ENCODE results near the gene DAPK1.

DAPK1 gene

DNA sequence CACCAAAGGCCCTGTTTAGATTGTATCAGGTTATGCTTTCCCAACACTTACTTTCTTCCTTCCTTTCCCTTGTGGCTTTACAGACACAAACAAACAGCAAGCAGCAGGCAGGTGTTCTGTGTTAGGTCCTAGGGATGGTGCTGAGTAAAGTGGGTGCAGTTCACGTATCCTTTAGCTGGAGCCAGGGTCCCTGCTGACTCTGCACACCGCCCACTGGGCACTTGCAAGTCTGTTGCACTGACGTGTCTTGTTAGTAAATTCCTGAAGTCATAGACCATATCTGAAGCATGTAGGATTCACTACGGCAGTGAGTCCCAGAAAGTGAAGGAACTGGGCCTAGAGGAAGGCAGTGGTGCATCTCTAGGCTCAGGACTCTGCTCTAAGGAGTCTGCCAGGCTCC is 96.5 kb downstream of the DAPK1 start:
- no peak for DNase-seq (ENCODE audit: low read depth)

DNA sequence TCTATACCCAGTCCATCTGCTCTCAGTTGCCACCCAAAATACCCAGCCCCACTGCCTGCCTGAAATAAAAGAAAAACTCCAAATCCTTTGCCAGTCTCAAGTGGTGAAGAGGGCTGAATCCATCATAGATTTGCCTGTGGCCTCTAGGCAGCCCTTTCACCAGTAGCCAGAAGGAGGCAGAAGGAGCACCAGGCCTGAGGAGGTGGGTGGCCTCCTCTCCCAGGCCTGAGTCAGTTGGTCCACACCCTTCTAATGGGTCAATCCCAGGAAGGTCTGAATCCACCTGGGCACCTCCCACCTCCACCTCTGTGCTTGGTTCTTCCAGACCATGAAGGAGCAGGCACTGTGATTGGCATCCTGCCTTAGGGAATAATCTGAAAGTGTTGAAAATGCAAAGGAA is 97.0 kb downstream of the DAPK1 start:
- no peak for DNase-seq (ENCODE audit: low read depth)

DNA sequence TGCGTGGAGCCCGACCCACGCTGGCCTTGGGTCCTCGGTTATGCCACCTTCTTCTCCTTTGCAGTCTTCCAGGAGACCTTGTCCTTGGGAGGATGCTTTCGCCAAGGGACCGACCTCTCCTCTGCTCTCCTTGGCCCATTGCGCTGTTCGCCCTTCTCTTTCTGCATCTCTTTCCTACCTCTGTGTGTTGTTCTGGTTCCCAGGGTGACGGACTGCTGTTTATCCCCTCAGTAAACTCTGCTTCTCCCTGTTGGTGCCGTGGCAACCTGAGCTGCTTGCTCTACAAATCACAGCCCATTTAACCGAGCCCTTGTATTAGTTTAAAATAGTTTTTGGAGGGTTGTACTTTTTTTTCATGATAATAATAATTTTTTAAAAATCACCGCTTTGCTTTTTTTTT is 97.9 kb downstream of the DAPK1 start:
- DNase-seq (ENCODE audit: low read depth) = no peak

DNA sequence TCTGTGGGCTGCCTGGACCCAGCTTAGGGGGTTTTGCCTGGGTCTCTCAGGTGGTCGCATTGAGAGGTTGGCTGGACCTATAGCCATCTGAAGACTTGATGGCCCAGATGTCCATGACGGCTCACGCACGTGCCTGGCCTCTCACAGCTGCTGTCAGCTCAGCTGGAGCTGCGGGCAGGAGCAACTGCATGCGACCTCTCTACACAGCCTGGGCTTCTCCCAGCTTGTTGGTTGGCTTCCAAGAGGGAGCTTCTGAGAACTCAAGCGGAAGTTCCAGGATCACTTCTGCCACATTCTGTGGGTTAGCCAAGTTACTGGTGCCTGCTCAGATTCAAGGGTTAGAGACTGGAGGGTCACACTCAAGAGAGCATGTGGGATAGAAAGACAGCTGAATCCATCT is 99.2 kb downstream of the DAPK1 start:
- no peak for DNase-seq (ENCODE audit: low read depth)

DNA sequence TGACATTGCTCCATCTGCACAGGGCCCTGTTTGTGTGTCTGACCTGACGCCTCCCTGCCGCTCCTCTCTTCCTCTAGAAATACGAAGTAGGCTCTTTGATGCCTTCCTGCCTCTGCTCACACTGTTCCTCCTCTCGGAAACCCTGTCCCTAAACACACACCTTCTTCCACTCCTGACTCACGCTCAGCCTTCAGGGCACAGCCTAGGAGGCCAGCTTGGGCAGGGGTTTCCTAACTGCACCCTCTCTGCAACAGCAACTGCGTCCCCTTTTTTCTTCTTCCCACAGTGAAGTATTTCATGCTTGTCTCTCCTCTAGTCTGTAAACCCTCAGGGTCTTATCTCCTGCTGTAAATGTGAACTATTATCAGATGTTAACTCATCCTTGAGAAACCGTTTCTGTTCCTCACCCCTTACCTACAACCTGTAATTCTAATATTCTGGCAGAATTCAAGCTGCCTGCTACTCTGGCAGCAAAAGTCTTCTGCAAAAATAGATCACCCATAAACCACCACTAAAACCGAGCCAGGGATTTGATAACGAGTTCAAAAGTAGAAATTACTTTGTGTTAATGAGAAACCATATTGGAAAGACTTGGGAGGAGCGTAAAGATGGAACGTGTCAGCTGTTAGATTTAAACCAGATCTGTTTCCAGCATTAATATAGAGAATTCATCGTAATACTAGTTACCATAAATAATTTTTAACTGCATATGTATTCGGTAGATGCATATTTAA is 100.2 kb downstream of the DAPK1 start:
- no peak for DNase-seq (ENCODE audit: low read depth)

DNA sequence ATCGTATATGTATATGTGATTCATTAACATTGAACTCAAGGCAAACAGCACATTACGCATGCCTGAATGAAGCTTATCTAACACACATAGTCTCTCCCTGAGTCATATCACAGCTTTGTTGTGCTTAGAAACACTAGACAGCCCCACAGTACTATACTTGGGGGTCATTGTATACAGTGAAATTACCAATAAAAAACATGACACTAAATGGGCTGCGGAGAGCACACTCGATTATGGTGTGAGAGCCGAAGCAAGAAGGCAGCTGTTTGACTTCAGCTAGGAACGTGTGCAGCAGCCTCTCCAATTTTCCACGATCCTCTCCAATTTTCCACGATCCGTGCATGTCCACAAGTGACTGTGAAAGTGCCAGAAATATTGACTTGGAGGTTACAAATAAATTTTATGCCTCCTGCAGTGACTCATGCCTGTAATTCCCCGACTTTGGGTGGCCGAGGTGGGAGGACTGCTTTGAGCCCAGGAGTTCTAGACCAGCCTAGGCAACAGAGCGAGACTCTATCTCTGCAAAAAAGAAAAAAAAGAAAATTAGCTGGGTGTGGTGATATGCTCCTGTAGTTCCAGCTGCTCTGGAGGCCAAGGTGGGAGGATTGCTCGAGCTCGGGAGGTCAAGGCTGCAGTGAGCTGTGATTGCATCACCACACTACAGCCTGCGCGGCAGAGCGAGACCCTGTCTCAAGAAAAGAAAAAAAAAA is 102.4 kb downstream of the DAPK1 start:
- DNase-seq (ENCODE audit: low read depth) = peak; percentile 25

DNA sequence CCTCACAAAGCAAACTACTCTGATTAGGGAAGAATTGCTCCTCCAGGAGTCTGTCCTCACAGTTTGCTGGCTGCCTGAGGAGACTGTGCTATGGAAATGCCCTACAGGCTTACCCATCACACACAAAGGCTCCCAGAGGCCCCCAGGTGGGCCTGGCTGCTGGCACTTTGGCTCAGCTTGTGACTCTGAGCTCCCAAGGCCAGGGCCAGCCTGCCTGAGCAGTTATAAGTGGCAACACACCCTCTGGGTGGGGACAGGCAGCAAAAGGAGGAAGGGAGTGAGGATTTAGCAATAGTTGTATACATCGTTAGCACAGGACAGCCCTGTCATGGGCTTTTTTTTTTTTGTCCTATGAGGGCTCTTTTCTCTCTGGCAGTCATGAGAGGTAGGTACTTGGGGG is 103.5 kb downstream of the DAPK1 start:
- DNase-seq (ENCODE audit: low read depth) = no peak

DNA sequence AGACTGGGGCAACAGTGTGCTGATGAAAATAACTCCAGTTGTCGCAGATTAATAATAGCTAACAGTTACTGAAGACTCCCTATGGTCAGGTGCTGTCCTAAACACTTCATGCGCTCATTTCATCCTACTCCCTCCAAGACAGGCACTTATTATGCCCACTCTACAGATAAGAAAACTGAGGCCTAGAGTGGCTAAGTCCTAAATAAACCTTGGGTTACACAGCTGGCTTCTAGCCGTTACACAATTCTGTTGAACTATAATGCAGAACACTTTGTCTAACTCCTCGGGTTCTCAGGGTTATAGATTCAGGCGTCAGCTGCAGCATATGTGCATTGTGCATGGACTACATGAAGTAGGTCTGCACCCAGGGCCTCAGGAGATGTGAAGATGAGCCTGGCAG is 103.9 kb downstream of the DAPK1 start:
- no peak for DNase-seq (ENCODE audit: low read depth)

DNA sequence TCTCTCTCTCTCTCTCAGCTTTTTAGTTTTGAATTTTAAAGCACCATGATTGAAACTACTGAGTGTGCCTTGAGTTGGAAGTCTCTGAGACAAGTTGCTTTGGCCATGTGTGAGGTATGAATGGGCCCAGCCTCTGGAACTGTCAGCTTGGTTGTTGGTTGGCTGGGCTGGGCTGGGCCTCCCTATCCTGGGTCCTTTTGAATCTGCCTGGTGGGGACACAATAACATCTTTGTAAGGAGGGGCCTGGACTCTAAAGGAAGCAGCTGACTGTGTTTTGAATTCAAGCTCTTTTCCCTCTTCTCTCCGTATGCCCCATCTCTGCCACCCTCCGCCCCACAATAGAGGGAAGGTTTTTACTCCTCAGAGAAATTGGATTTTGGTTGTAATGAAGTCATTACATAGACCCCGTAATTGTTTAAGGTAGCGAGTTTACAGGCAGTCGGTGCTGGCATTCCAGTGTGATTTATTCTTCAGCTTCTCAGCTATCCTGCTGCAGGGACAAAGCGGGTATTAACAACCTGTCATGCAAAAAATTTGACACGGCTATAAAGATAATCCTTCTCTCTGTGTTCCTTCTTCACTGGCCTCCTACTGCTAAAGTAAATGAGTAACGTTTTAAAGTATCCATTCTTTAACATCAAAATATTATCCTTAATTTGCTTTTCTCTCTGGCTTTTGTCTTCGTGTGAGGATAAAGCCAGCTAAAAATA is 105.4 kb downstream of the DAPK1 start:
- DNase-seq (ENCODE audit: low read depth) = no peak

DNA sequence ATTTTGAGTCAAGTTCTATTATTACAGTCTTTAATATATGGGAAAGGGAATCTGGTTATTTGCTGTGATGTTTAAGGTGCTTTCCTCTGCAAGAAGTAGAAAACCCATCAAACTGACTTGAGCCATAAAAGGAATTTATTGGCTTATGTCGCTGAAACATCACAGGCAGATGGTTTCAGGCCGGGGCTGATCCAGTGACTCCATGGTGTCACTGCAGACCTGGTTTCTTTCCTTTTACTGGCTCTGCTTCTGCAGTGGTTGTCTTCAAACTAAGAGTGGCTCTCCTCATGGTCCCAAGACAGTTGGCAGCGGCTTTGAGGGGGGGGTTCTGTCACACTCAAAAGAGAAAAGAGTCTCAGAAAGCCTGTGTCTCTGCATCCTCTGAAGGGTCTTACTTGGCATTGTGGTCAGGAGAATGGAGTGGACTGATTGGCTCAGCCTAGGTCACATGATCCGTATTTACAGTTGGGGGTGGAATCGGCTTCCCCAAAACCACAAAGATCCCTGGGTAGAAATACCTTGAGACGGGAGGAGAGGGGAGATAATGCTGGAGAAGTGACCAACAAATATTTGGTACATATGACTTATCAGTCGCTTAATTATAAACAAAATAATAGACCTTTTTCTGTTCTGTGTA is 106.3 kb downstream of the DAPK1 start:
- DNase-seq (ENCODE audit: low read depth) = no peak

DNA sequence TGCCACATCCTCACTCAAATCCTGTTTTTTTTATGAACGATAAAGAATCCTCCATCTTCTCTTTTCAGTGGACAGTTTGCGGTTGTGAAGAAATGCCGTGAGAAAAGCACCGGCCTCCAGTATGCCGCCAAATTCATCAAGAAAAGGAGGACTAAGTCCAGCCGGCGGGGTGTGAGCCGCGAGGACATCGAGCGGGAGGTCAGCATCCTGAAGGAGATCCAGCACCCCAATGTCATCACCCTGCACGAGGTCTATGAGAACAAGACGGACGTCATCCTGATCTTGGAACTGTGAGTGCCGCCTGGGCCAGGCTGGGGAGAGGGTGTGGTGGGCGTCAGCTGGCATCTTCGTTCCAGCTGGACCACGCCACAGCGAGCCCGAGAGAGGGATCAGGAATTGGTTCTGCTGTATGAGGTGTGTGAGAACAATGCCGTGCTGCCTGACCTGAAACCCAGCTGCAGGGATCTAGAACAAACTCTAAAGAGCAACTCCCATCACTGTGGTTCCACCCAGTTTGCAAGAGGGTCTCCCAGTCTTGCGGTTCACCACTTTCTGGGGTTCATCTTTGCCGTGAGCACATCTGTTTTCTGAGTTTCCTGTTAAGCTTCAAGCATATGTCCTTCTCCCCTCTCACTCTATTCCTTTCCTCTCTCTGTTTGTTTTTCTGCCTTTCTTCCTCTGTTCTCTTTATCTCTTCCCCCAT is 107.4 kb downstream of the DAPK1 start:
- DNase-seq (ENCODE audit: low read depth) = no peak

DNA sequence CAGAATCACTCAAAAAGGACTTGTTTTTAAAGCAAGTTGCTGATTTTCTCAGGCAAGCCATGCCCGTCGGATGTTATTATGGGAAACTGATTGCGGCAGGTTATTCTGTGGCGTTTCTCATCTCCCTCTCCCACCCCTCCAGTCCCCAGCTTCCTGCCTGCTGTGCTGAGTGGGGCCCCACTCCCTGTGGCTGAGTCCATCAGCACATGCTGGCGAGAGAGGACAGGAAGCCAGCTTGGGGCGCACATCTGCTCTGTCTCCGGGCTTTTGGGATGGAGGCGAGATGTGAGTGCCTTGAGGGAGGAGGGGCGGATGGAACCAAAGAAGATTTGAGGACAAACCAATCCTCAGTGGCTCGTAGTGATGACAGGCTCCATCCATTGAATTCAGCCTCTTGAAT is 108.0 kb downstream of the DAPK1 start:
- no peak for DNase-seq (ENCODE audit: low read depth)

DNA sequence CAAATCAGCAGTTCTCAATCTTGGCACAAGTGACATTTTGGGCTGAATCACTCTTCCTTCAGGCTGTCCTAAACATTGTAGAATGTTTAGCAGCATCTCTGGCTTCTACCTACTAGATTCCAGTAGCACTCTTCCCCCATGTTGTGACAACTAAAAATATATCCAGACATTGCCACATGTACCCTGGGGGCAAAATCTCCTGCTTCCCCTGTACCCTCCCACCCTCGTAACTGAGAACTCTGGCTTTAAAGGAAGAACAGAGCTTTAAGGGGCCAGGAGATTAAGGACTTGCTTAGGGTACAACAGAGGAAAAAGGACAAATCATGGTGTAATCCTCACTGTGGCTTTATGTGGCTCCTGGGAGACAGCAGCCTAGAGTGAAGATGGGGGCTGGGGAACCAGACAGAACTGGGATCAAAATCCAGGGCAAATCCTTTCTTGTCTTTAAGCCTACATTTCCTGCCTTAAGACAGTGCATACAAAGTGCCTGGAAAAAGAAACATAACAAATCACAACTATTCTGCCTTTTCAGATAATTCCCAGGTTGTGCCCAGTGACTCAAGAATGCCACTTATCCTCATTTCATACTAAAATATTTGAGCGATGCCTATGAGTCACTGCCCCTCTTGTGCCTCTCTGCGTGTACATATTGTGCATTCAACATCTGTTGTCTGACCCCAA is 109.3 kb downstream of the DAPK1 start:
- peak; percentile 33 for DNase-seq (ENCODE audit: low read depth)

DNA sequence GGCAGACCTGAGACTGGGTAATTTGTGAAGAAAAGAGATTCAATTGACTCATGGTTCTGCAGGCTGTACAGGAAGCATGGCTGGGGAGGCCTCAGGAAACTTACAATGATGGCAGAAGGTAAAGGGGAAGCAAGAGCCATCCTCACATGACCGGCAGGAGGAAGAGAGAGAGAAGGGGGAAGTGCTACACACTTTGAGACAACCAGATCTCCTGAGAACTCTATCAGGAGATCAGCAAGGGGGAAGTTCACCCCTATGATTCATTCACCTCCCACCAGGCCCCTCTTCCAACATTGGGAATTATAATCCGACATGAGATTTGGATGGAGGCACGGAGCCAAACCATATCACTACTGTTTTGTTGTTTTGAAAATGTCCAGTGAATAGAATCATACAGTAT is 110.2 kb downstream of the DAPK1 start:
- DNase-seq (ENCODE audit: low read depth) = no peak

DNA sequence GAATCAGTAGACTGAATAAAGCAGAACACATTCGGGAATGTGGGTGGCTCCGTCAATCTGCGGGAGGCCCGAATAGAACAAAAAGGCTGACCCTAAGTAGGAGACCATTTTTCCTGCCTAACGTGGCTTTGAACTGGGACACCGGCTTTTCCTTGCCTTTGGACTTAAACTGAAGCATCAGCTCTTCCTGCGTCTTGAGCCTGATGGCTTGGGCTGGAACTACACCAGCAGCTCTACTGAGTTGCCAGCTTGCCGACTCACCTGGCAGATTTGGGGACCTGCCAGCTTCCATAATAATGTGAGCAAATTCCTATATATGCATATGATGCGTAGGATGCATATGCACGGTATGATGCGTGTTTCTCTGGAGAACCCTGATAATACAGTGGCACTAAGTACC is 111.3 kb downstream of the DAPK1 start:
- no peak for DNase-seq (ENCODE audit: low read depth)

DNA sequence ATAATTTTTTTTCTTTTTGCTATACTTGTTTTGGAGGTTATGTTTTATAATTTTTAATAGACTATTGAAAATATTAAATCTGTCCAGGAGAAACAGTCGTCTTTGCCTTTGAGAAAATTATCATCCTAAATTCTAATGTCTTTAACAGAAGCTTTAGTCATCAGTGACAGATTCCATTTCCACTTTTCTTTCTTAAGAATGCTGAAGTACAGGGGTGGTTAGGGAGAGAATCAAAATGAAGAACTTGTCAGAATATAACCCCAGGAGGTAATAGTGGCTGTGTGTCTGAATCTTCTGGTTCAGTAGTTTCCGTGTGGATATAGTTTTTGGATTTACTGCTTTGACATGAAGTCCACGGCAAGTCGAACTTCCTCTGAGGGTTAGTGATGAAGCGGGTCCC is 111.8 kb downstream of the DAPK1 start:
- DNase-seq (ENCODE audit: low read depth) = no peak

DNA sequence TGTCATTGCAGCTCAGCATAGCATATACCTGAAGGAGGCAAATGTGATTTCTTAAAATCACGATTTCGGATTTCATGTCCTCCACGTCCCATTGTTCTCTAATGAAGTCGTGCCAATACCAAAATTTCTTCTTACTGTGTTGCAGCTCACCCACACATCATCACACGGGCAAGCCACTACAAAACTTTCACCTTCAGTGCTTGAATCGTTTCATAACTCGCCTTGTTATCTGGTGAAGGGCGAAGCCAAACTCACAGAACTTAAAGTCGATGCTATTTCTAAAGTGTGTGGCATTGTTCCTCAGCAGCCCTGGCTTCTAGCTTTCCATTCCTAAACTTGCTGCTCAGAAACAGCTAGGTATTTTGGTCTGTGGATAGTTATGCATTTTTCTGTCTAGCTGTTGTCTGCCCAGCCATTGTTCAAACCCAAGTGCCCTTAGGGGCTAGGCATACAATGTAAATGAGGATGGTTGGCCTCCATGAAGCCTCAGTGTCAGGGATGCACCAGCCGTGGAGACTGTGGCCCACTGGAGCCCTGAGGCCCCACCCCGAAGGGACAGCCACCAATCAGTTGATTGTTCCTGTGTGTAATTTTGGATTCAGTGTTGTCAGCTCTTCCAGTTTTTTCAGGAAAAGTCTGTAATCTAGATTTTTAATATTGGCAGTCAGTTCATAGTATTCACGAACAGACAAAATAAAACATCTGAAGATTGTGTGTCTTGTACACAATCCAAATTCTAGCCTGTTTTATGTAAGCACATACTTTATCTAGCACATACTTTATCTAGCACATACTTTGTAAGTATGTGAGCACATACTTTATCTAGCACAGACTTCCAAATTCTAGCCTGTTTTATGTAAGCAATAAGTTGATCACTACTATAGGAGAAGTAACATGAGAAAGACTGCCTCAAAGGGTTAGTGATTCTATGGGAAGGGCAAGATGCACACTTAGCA is 112.8 kb downstream of the DAPK1 start:
- no peak for DNase-seq (ENCODE audit: low read depth)

DNA sequence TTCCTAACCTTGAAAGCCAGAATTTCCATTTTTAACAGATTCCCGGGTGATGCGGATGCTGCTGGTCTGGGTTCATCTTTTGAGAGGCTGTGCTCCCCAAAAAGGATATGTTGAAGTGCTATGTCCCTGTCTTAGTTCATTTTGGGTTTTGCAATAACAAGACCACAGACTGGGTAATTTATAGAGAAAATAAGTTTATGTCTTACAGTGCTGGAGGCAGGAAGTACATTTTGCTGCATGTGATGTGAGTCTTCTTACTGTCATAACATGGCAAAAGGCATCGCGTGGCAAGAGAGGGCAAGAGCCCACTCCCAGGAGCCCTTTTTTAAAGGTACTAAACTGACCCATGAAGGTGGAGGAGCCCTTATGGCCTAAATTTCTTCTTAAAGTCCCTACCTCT is 114.1 kb downstream of the DAPK1 start:
- DNase-seq (ENCODE audit: low read depth) = no peak

DNA sequence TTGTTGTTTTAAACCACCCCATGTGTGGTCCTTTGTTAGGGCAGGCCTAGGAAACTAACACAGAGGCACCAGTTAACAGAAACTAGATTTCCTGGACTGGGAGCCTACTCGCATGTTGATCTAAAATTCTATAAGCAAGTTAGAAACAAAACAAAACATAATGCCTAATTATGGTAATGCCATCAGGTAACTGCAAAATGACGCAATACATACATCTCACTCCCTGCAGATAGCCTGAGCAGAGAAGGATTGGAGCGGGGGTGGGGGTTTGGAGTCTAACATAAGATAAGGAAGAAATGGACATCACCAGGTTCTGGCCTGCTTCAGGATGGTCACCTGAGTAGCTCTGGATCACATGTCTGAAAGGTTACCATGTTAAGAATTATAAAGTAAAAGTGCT is 114.9 kb downstream of the DAPK1 start:
- DNase-seq (ENCODE audit: low read depth) = no peak

Data from stromal cell of bone marrow (primary cell).